NCI-H446 treated with DMSO at 0.1 percent for 48 hours (cell line): ENCODE measurements around the gene PARP8.
"Not testable (repeated sequence)": the region's sequence is repeated elsewhere in the genome, so short reads cannot be mapped to it uniquely, and the experiment has no call there.

ENCODE experiments used
- DNase-seq: peaks from one replicate; lab custom pipeline; 2025; lab: John Stamatoyannopoulos, UW

The PARP8 gene

DNA sequence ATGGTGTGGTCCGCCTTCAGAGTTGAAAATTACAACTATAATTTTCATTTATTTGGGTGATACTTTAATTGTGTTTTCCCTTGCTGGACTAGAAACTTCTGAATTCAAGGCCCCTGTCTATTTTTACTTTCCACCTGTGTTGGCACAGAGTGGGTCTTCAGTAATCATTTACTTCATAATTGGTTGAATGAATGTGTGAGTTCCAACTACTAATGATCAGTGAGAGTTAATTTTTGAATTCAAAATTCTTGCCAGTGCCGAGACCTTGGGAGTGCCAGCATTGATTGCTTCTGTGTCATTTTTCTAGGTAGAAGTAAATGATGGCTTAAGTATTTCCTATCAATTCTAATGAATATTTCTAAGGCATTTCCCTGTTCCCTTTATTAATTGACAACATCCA lies 61.4 kb downstream of the PARP8 start:
- no peak for DNase-seq

DNA sequence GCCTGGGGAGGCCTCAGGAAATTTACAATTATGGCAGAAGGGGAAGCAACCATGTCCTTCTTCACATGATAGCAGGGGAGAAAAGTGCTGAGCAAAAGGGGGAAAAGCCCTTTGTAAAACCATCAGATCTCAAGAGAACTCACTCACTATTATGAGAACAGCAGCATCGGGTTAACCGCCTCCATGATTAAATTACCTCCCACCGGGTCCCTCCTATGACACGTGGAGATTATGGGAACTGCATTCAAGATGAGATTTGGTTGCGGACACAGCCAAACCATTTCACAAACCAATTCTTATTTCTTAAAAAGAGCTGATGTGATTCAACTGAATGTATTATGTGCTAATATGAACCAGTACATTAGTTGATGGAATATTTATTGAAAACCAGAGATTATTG lies 63.9 kb downstream of the PARP8 start:
- no peak for DNase-seq

DNA sequence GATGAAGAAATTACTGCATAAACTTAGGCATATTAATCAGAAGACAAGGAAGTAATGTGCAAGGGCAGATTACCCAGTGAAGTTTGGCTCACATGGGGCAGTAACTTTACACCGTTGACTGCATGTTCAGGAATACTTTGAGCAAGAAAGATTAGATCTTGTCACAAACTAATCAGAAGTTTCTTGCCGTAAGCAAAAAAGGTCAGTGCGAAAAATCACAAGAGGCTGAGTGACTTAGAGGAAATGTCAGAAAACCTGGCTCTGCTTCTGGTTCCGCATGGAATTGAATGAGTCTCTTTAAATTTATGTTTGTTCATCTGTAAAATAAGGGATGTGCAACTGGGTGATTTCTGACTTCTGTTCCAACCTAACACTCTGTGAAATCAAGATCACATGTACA lies 64.4 kb downstream of the PARP8 start:
- DNase-seq: no peak

DNA sequence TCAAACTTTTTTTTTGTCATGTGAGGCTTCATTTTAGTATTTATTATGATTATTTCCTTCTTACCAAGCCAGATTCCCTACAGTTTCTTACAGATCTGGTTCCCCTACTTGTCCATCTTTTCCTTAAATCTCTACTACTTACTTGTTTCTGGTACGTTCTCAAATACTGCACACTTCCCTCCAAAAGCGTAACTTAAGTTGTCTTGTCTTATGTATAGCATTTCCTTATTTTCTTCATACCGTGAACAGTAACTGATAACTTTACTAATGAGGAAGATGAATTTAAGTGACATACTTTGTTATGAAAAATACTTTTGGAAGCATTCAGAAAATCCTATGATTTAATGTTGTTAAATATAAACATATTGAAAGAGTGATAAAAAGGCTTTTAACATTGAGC lies 67.3 kb downstream of the PARP8 start:
- no peak for DNase-seq

DNA sequence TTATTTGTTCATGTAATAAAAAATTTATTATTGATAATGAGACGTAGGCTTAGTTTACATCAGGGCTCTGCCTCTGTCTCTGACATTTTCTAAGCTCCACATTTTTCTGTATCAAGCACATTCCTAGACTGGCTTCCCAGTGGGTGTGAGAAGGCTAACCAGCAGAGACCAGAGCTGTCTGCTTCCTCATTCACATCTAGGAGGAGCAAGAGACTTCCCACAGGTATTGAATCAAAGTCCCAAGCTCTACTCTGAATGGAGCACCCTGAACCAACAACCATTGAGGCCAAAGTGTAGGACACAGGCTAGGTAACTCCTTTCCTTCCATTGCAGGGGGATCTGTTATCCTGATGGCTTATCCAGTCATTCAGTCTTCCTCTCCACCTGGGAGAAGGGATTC lies 72.4 kb downstream of the PARP8 start:
- no peak for DNase-seq

DNA sequence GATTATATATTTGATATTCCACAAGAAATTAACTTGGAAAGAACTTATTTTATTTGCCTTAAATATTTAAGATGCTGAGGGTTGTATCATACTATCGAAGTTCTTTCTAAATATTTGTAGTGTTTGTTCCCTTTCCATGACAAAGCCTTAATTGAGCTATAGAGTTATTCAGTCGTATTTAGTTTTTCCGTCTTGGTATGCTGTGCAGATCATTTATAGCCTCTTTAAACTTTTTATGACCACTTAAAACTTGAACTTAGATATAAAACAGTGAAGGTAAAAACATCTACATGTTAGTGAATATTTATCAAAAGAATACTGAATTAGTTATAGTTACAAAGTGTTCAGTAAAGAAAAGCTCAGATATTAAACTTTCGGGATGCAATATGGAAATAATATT lies 74.4 kb downstream of the PARP8 start:
- DNase-seq: no peak

DNA sequence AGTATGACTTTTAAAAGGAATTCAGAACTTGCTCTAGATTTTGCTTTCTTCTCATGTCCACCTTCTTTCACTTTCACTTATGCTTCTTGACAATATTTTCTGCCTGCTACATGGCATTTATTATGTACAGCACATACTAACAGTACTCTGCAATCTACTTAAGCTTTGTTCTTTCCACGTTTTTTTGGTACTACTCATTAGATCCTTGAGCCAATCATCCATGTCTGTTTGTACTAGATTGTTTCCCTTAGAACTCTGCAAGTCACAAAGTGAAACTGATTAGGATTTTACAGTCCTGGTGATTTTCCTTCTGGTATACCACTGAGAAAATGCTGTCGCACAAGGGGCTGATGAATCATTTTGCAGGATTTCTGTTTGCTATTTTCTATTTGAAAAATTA lies 78.3 kb downstream of the PARP8 start:
- no peak for DNase-seq

DNA sequence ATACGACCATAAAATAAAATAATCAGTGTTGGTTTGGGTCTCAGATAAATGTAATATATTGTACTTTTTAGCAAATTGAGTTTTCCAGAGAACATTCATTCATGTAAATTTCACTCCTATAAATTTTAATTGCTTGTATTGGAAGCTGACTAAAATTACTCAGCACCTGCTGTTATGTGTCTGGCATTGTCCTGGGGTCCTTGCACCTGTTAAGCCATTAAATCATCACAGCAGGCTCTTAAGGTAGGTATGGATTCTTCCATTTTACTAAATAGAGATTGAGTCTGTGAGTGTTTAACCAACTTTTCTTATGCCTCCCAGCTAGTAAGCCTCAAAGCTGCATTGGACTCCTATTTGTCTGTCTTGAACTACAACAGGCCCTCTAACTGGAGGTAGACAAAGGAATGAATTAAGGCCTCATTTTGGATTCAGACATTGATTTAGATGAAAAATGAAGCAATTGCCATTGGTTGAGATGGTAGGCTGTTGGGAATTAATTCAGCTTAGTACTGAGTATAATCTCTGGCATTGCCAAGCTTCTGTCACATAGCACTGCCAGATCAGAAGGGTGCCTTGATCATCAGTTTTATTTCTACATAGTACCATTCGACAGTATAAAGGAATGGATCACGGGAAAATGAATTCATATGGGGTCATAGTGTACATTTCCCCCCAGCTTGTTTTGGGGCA lies 78.9 kb downstream of the PARP8 start:
- DNase-seq: no peak

DNA sequence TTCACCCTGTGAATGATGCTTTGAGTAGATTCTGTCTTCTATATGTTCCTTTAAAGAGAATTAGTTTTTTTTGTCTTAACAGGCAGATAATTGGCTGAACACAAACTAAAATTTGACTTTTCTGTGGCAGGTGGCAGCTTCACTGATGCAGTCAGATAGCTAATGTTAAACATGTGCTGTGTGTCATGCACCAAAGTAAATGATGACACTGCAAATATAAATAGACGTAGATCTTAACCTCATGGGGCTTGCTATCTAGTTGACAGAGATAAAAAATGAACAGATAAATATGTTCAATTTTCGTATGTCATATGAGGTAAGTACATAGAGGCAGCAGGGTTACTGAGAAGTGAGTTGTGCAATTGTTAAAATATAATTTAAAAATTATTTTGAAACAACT lies 82.7 kb downstream of the PARP8 start:
- no peak for DNase-seq

DNA sequence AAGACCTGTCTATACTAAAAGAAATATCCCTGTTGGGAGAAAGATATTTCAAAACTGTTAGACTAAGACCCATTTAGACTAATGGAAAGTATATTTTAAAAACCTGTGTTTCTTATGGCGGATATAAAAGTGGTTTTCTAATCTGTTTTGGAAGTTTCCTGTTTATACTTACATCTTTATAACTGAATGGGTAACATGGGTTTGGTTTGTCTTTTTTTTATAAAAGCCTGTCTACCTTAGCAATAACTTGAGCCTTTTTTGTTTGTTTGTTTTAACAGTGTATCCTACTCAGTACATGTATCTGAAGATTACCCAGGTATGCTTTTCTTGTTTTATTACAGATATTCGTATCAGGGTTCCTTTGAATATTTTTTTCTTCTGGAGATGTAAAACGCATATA lies 83.4 kb downstream of the PARP8 start:
- no peak for DNase-seq

DNA sequence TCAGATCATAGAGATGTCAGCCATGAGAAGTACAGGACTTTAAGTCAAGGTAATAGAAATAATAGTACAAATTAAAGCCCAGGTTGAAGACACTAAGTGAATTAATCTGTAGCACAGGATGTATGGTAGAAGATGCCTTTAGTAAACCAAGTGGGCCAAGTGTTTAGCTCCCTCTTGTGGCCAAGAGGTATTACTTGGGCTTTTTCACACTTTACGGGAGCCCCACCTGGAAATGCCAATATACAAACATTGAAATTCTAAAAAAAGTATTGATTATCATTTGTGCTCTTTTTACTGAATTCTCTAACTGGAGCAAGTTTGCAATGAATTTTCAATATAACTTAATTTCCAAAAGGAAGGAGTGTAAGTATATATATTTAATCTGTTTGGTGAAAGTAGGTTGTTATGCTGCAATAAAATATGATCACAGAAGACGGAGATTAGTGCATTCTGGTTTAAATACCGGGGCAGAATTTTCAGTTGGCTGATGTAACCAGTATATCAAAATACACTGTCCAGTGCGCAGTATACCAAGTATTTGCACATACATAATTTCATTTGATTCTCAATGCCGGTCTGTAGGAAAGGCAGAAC lies 84.7 kb downstream of the PARP8 start:
- DNase-seq: peak; percentile 14

DNA sequence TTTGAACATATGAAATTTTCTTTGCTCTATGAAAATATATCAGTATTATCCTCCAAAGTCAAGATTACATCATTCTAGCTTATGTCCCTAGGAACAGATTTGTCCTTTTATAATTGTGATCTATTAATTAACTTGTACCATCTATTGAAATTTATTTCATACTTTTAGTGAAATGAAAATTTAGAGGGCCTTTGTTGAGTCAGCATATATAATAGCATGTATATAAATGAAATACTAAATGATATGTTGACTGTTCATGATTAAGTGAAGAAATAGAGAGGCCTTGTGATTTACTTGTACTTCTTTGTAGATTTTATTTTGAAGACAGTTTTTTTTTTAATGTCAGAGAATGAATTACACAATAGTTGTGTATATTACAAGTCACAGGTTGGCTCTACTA lies 86.4 kb downstream of the PARP8 start:
- DNase-seq: no peak

DNA sequence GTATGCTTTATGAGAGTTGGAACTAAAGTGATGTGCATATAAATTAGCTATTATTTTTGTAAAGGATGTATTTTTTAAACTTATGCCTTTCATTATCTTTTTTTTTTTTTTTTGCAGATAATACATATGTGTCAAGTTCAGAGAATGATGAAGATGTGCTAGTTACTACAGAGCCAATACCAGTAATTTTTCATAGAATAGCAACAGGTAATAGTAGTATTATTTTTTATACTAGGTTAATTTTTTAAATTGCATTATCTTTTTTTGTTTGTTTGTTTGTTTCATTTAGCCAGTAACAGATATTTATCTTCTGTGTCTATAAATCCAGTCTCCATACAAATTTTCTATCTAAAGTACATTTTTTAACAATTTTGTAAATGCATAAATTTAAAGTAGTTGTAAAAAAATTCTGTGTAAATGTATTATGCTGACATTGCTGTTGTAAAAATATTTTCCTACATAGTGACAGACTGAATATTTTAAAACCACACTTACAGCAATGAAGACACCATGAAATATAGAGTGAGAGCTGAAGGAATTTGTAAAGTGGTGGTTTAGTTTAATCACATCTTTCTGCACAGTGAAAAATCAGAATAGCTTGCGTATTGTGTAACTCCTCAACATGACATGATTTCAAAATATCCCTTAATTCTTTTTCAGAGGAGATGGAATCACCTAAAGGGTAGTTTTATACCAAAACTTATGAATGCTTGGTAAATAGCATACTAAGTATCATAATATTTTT lies 93.3 kb downstream of the PARP8 start:
- no peak for DNase-seq

DNA sequence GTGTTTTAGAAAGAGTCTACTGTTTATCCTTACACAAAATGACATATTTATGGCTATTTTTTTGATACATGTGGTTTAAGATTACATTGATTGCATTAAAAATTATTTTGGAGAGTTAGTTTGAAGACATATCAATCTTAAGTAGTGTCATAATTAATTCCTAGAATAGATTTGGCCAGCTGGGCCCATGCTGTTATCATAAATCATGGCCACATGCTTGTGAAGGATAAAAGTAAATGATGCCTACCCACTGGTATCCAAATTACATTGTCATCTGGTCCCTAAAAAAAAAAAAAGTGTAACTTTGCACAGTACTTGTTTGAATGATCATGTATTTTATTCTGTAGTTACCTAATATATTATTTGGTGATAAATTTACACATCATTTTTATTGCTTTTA lies 96.9 kb downstream of the PARP8 start:
- DNase-seq: no peak

DNA sequence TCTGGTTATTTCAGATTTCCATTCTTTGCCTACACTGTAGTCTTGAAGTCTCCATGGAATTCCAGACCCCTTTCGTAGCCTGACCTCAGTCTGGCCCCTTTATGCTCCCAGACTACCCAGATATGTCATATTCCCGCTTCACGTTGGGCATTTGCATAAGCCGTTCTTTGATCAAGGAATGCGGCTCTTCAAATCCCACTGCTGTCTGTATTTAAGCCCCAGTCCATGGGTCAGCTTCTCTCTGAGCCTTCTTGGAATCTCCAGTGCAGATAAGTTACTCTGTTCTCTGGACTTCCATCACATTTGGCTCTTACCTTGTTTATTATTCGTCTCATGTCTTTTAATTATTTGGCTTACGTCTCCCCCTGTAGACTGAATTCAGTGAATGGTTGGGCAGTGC lies 97.4 kb downstream of the PARP8 start:
- no peak for DNase-seq

DNA sequence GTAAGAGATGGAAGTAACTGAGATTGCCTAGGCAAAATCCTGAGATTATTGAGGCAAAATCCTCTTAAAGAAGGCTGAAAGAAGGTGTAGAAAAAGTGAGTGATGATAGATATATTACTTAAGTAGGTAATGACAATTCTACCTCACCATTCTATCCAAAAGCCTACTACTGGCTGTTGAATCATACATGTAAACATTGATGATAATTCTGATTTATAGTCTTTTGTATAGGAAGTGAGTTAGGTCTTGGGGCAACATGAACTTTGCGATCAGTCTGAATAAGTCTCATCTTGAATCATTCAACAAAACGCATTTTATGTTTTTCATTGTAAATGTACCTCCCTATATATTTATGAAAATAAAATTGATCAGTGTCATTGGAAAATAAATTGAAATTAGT lies 99.6 kb downstream of the PARP8 start:
- DNase-seq: no peak

DNA sequence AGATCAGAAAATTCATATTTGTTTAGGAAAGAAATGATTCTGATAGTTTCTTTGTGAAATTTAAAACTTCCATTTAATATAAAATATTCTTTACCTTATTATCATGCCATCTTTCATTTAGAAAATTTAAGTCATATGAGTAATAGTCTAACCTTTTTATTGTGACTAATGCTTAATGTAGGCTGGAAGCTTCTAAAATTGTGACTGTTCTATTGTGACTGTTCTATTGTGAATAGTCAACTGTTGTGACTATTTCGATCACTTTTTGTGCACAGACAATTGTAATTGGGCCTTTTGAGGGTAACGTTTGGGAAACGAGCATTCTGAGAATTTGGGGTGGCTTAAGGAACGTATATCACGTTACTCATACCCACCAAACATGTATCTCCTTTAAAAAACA lies 100.0 kb downstream of the PARP8 start:
- DNase-seq: no peak

DNA sequence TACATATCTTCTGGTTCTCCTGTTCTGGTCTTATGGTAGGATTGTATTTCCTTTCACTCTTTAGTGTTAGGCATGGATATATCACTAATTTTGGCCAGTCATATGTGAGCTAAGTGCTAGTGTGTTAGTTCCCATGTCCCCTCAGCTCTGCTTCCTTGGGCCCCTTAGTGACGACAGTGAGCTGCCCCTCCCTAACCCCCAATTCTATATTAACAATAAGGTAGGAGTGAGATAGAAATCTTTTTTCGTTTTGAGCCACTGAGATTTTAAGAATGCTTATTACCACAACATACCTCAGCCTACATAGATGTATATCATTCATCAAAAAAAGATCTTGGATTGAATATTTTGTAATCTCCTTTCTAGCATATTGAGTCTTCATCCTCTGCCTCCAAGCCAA lies 100.5 kb downstream of the PARP8 start:
- DNase-seq: no peak

DNA sequence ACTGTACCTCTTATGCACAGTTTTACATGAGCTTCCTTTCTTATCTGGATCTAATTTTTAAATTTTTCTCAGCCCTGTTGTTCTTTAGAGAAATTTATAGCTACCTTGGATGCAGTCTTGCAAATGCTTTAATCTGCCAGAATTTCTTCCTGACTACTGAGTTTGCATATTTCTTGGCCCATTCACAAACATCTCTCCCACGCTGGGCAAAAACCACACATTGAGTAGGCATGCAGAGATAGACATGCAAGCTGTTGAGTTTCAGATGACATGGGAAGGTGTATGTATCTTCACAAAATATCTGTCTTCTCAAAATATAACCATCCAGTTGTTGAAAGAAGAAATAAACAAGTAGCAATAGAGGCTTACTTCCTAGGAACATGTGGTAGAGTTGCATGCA lies 101.2 kb downstream of the PARP8 start:
- DNase-seq: no peak

DNA sequence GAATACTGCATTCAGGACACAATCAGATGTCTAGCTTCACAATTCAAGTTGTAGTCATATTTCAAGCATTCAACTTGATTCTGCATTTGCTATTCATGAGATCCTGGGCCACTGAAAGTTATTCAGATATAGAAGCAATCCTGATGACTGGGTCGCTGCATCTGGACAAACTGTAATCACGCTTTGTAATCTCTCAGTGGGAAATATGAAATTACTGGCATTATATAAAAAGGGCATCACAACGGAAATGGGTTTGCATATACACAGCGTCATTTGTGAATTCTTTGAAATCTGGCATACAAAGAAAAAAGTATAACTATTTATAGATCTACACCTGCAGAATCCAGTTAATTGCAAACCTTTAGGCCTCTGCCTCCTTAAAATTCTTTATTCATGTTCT lies 102.2 kb downstream of the PARP8 start:
- no peak for DNase-seq

DNA sequence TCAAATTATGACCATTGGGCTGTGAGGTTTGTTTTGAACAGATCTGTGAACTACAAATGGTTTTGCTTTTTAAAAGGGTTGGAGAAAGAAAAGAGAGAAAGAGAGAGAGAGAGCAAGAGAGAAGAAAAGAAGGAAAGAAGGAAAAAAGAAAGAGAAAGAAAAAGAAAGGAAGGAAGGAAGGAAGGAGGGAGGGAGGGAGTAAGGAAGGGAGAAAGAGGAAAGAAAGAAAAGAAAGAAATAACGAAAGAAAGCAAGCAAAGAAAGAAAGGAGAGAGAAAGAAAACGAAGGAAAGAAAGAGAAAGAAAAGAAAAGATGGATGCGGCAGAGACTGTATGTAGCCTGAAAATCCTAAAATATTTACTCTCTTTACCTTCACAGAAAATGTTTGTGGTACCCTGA lies 104.0 kb downstream of the PARP8 start:
- no peak for DNase-seq

DNA sequence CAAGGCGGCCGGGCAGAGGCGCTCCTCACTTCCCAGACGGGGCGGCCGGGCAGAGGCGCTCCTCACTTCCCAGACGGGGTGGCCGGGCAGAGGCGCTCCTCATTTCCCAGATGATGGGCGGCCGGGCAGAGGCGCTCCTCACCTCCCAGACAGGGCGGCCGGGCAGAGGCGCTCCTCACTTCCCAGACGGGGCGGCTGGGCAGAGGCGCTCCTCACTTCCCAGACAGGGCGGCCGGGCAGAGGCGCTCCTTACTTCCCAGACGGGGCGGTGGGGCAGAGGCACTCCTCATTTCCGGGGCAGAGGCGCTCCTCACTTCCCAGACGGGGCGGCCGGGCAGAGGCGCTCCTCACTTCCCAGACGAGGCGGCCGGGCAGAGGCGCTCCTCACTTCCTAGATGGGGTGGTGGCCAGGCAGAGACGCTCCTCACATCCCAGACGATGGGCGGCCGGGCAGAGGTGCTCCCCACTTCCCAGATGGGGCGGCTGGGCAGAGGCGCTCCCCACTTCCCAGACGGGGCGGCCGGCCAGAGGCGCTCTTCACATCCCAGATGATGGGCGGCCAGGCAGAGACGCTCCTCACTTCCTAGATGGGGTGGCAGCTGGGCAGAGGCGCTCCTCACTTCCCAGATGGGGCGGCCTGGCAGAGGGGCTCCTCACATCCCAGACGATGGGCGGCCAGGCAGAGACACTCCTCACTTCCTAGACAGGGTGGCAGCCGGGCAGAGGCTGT lies 108.2 kb downstream of the PARP8 start:
- DNase-seq: not testable (repeated sequence)

DNA sequence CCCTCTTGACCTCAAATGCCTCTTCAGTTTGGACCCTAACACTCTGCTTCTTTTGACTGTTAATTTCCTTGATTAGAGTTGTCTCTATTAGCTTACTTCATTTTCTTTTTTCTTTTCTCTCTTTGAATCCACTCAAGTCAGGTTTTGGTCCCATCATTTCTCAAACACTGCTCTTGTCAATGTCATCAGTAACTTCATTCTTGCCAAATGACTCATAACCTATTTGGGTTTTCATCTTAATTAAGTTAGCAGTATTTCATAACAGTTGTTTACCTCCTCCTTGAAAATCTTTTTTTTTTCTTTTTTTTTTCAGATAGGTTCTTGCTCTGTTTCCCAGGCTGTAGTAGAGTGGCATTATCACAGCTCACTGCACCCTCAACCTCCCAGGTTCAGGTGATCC lies 119.6 kb downstream of the PARP8 start:
- no peak for DNase-seq
